HG02884 (cell line): ENCODE measurements around the gene NR6A1.

Experiments
- ATAC-seq: cut with Tn5 transposase; IDR thresholded peaks from one replicate; pipeline ENCODE4 v1.9.1; 2021; ENCODE audit warnings: mild to moderate bottlenecking, moderate library complexity; ENCODE audit not compliant: unreplicated experiment

The NR6A1 gene

DNA sequence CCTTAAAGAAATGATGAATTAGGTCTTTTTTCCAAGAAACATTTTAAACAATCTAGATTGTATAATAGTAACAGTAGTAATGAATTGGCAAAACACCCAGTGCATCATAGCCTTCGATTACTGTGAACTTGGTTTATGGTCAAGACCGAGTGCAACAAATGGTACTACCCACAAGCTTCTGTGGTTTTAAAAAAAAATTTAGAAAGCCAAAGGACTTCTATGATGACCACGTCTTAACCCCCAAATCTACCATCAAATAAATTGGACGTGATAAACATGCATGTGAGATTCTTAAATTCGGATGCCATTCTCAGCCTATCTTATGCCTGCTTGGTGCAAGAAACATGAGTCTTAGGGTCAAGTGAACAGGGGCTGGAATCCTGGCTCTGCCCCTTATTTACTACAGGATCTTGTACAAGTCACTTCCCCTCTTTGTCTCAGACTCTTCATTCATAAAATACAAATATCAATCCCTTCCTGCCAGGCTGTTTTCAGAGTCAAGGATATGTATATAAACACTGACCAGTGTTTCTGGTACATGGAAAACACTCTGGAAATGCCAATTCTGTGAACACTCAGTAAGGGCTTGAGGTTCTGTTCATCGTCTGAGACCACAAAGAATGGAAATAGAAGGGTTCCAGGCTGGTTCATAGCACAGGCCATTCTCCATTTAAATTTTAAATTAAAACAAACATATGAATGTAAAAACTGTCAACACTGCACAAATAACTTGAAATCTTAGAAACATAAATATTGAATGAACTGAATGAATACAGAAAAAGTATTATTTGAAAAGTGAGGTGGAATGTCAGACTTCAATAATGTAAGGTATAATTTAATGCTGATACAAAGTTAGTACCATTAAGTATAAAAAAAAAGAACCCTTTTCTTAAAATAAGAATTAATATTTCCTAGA is 107.8 kb downstream of the NR6A1 start:
- ATAC-seq: no peak

DNA sequence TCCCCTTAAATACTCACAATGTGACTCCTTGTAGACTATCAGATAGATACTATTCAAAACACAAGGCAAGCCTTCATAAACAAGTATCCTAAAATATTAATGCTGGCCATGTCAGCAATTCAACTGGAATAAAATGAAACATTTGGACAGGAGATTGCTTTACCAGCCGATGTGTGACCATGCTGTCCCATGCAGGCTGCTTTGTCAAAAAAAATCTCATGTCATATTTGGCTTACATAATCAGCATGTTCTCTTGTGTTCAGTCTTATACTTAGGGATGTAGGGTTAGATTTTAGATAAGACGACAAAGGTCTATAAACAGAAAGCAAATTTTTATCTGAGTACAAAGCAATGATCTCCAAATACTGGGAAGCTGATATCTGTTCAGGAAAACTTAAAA is 108.5 kb downstream of the NR6A1 start:
- ATAC-seq: no peak

DNA sequence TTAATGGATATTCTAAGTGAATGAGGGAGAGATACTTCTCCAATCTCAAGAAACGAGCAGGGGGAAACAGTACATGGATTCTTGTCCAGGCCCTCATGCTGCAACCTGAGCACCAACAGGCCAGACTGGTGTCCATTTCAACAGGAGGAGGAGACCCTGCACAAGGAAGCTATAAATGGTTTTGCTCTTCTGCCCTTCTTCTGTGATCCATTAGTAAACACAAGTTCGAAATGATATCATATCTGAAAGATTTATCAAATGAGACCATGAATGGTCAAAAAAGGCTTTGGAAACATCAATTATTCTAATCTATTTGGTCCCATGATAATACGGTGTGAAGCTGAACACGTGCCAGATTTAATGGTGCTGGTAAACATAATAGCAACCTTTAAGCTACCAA is 109.8 kb downstream of the NR6A1 start:
- no peak for ATAC-seq

- ATAC-seq: no peak
Observed at GRCh38 chr9:124660341-124660801, 110.7 kb downstream of the NR6A1 start.

- ATAC-seq: no peak
Observed at GRCh38 chr9:124659099-124659659, 111.9 kb downstream of the NR6A1 start.

DNA sequence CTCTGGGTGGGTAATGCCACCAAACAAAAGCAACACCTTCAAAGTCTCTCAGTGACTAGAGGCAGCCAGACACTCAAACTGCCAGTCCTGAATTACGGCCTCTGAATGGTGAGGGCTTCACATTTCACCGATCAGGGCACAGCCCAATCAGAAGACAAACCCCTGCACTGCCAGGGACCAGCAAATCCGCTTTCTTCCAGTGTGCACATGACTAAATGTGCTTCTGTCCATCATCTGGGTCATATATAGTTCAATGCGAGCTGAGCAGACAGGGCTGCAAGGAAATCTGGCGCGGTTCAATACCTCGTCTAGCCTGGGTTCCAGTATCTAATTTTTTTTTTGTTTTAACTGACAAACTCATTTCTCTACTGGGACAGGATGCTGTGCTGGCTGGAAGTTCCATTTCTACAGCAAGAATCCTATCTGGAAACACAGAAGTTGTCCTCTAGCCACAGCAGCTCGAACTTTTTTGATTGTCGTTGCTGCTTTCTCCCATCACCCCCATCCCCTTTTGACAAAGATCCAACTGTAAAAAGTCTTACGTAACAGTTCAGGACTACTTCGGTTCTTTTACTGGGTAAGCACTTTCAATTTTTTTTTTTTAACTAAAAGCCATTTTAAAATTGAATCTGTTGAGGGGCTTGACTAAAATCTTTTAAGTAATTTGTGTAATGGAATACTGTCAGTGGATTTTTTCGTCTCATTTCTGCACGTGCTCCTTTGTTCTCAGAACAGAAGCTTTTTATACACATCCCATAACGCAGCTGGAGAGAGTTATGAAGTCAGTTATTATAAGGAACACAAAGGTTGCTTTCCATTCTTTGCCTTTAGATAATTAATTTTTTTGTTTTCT is 112.7 kb downstream of the NR6A1 start:
- peak; percentile 89 for ATAC-seq

- no peak for ATAC-seq
Observed at GRCh38 chr9:124657516-124657915, 113.6 kb downstream of the NR6A1 start.

DNA sequence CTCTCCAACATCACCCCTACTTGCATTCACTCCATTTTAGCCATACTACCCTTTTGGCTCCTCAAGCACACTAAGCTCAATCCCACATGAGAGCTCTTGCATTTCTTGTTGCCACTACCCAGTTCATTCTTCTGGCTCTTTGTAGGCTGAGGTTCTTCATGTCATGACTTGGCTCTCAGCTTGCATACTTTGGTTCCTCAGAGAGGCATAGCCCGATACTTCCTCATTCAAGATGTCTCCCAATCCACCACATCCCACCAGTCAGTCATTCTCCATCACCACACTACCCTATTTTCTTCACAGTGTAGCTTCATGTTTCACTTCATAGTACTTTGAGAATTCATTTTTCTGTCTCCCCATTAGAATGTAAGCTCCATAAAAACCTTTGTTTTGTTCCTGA is 116.7 kb downstream of the NR6A1 start:
- ATAC-seq: no peak

- ATAC-seq: no peak
Observed at GRCh38 chr9:124652615-124653393, 118.3 kb downstream of the NR6A1 start.

DNA sequence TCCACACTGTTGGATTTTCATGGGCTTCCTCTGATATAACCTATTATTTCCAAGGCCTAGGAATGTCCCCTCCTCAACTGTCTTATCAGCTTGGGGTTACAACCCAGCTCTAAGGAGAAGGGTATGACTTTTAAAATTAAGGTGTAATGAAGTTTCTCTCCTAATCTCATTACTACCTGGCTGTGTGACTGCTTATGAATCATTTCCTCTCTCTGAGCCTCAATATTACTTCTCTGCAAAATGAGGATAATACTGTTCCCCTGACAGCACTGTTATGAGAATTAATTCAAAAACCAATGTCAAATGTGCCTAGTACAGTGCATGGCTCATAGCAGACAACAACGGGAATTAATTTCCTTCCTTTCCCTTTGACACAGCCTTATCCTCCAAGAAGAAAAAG is 118.9 kb downstream of the NR6A1 start:
- no peak for ATAC-seq

- no peak for ATAC-seq
Observed at GRCh38 chr9:124645274-124645673, 125.8 kb downstream of the NR6A1 start.

GRCh38 chr9:124639637-124640036 is 131.5 kb downstream of the NR6A1 start:
- ATAC-seq: no peak

DNA sequence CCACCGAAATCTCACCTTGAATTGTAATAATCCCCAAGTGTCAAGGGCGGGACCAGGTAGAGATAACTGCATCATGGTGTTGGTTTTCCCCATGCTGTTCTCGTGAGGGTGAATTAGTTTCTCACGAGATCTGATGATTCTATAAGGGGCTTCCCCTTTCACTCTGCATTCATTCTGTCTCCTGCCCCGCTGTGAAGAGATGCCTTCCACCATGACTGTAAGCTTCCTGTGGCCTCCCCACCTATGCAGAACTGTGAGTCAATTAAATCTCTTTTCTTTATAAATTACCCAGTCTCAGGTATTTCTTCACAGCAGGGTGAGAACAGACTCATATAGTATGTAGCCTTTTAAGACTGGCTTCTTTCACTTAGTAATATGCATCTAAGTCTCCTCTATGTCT is 135.8 kb downstream of the NR6A1 start:
- no peak for ATAC-seq

DNA sequence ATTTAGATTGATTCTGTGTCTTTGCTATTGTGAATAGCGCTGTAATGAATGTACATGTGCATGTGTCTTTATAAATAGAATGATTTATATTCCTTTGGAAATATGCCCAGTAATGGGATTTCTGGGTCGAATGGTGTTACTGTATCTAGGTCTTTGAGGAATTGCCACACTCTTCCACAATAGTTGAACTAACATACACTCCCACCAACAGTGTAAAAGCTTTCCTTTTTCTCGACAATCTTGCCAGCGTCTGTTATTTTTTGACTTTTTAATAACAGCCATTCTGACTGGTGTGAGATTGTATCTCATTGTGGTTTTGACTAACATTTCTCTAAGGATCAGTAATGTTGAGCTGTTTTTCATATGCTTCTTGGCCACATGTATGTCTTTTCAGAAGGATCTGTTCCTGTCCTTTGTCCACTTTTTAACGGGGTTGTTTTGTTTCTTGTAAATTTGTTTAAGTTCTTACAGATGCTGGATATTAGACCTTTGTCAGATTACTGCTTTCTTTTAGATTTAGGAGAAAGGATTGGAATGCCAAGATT is 139.0 kb downstream of the NR6A1 start:
- ATAC-seq: no peak

- no peak for ATAC-seq
Observed at GRCh38 chr9:124631326-124631725, 139.8 kb downstream of the NR6A1 start.

GRCh38 chr9:124629600-124629999 is 141.5 kb downstream of the NR6A1 start:
- no peak for ATAC-seq

GRCh38 chr9:124628741-124629140 is 142.4 kb downstream of the NR6A1 start:
- no peak for ATAC-seq

- ATAC-seq: no peak
Observed at GRCh38 chr9:124626276-124626675, 144.8 kb downstream of the NR6A1 start.

- no peak for ATAC-seq
Observed at GRCh38 chr9:124625087-124625486, 146.0 kb downstream of the NR6A1 start.

GRCh38 chr9:124624735-124624992 is 146.4 kb downstream of the NR6A1 start:
- ATAC-seq: no peak
